Measurements from ENCODE around the gene DBX1.

DNA sequence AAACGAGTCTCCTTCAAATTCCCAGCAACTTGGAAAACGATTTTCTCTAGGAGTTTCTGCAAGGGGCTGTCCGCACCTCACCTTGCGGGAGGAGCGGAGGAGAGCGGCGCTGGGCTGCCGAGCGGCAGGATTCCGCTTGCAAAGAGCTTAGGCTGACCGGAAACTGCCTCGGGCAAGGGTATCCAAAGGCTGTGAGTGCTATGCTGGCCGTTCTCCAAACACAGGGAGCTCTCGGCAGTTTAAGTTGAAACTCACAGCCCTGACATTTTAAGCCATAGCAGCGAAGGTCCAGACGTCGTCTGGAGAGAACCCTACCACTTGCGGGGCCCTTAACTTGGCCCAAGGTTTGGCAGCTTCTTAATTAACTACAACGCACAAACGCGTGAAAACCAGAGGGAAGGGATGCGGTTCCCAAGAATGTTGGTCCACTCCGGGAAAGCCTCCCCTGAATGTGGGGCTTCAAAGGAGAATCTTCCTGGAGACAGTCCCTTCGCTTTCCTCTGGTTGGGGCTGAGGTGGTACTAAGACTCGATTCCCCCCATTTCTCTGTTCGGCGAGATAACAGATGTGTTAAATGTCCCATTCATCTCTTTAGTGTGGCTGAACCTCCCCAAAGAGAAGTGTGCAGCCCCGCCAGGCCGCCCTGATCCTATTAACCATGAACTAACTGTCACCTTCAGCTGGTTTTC lies 1.1 kb upstream of the DBX1 start:
- TF ChIP-seq, protein P1, sequence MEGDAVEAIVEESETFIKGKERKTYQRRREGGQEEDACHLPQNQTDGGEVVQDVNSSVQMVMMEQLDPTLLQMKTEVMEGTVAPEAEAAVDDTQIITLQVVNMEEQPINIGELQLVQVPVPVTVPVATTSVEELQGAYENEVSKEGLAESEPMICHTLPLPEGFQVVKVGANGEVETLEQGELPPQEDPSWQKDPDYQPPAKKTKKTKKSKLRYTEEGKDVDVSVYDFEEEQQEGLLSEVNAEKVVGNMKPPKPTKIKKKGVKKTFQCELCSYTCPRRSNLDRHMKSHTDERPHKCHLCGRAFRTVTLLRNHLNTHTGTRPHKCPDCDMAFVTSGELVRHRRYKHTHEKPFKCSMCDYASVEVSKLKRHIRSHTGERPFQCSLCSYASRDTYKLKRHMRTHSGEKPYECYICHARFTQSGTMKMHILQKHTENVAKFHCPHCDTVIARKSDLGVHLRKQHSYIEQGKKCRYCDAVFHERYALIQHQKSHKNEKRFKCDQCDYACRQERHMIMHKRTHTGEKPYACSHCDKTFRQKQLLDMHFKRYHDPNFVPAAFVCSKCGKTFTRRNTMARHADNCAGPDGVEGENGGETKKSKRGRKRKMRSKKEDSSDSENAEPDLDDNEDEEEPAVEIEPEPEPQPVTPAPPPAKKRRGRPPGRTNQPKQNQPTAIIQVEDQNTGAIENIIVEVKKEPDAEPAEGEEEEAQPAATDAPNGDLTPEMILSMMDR (IDR thresholded peaks at IDR 0.05) = no peak
- no peak for TF ChIP-seq ZFX (IDR thresholded peaks at IDR 0.05; ENCODE audit: borderline replicate concordance)
